Measurements from ENCODE around the gene PNPLA2.
A peak's percentile ranks its signal among the peaks of the same experiment; 100 is the strongest.

PNPLA2 gene

GRCh38 chr11:792873-793272 lies 25.8 kb upstream of the PNPLA2 start:
- no peak for DNase-seq (ENCODE audit: low spot score)
- no peak for TF ChIP-seq CTCF (IDR thresholded peaks at IDR 0.05; ENCODE audit: extremely low read depth, missing control alignments)

GRCh38 chr11:793556-793955 lies 25.2 kb upstream of the PNPLA2 start:
- DNase-seq (ENCODE audit: low spot score), result no peak
- TF ChIP-seq CTCF (IDR thresholded peaks at IDR 0.05; ENCODE audit: extremely low read depth, missing control alignments), result no peak

- no peak for DNase-seq (ENCODE audit: low spot score)
- no peak for TF ChIP-seq CTCF (IDR thresholded peaks at IDR 0.05; ENCODE audit: extremely low read depth, missing control alignments)
Observed at GRCh38 chr11:794013-794765, 24.5 kb upstream of the PNPLA2 start.

- no peak for DNase-seq (ENCODE audit: low spot score)
- TF ChIP-seq CTCF (IDR thresholded peaks at IDR 0.05; ENCODE audit: extremely low read depth, missing control alignments), result no peak
Observed at GRCh38 chr11:794766-795633, 23.7 kb upstream of the PNPLA2 start.

GRCh38 chr11:795634-796564 lies 22.8 kb upstream of the PNPLA2 start:
- peak; percentile 96 for DNase-seq (ENCODE audit: low spot score)
- TF ChIP-seq CTCF (IDR thresholded peaks at IDR 0.05; ENCODE audit: extremely low read depth, missing control alignments), result no peak

GRCh38 chr11:796565-797295 lies 22.0 kb upstream of the PNPLA2 start:
- no peak for DNase-seq (ENCODE audit: low spot score)
- no peak for TF ChIP-seq CTCF (IDR thresholded peaks at IDR 0.05; ENCODE audit: extremely low read depth, missing control alignments)
